Transverse colon (tissue), 4 donors: ENCODE data around the gene ARHGAP8. TPM values are rescaled to one million over a fixed set of nuclear protein-coding genes. Genes with fewer than 3 reads are reported as not detected.

Experiments
- DNase-seq: peaks from one replicate; pipeline ENCODE4 v3.0.0-alpha.2; 2019
- H3K27ac ChIP-seq, 4 donors: fragments of 200-600 bp; sonication (generic); 2 replicates each; pipeline ENCODE4 v1.5.1; 2016 to 2018; ENCODE audit warnings: inconsistent platforms in 4 of 4
- H3K27me3 ChIP-seq: fragments of 200-600 bp; sonication (generic); 2 replicates; pipeline ENCODE4 v1.5.1; 2017; ENCODE audit warnings: inconsistent platforms
- H3K36me3 ChIP-seq, 4 donors: fragments of 200-600 bp; sonication (generic); 2 replicates each; pipeline ENCODE4 v1.5.1; 2017 to 2019; ENCODE audit warnings: inconsistent platforms in 4 of 4
- H3K4me1 ChIP-seq, 4 donors: fragments of 200-600 bp; sonication (generic); 2 replicates each; pipeline ENCODE4 v1.5.1; 2017 to 2020; ENCODE audit warnings: inconsistent platforms in 4 of 4
- H3K4me3 ChIP-seq, 4 donors: fragments of 200-600 bp; sonication (generic); 1 replicate in 1 of 4; 2 replicates in 3 of 4; pipeline versions ENCODE4 v1.5.1 to v1.6.1; 2017 to 2019; ENCODE audit warnings: inconsistent platforms in 4 of 4
- H3K9me3 ChIP-seq, 2 donors: fragments of 200-600 bp; sonication (generic); 2 replicates each; pipeline ENCODE4 v1.5.1; 2017 to 2019; ENCODE audit warnings: inconsistent platforms in 2 of 2
- CTCF ChIP-seq, 5 experiments: fragments of 200-600 bp in 3 of 5; fragments of 450-650 bp in 2 of 5; sonication (generic) in 3 of 5; IDR thresholded peaks; 1 replicate in 2 of 5; 2 replicates in 3 of 5; pipeline ENCODE4 v1.5.1; 2016 to 2017; ENCODE audit warnings: antibody characterized with exemption in 5 of 5, inconsistent platforms in 3 of 5, mild to moderate bottlenecking in 2 of 5, moderate library complexity in 1 of 5
- EP300 ChIP-seq: sonication (generic); formaldehyde crosslinking; IDR thresholded peaks from one replicate; pipeline ENCODE4 v1.6.1; 2017; ENCODE audit warnings: antibody characterized with exemption, low read depth
- POLR2A ChIP-seq: fragments of 450-650 bp; IDR thresholded peaks from one replicate; pipeline ENCODE4 v1.6.1; 2016; ENCODE audit warnings: antibody characterized with exemption, mild to moderate bottlenecking, moderate library complexity
- POLR2AphosphoS5 ChIP-seq, 3 donors: sonication (generic); formaldehyde crosslinking; IDR thresholded peaks; one replicate each; pipeline ENCODE4 v1.6.1; 2016; ENCODE audit warnings: antibody characterized with exemption in 3 of 3
- WGBS, 2 donors: methylation state at CpG; one replicate each; pipeline ENCODE4 v1.1.5; 2018; ENCODE audit warnings: low coverage in 1 of 2; 5-methylcytosine and 5-hydroxymethylcytosine counted together
- in situ Hi-C, 4 donors: fragments of 200-750 bp; cut with MboI; loops; one replicate each; pipeline versions ENCODE4 v1.15.0 to v1.15.1; 2017; ENCODE audit warnings: low sequenced_read_pairs in 3 of 4, low pct_ligation_motif_present in 1 of 4, low pct_unique_long_range_greater_than_20kb in 1 of 4
- intact Hi-C: fragments of 100-400 bp; cut with DNase I; formaldehyde crosslinking; loops from one replicate; pipeline ENCODE4 v1.15.1; 2023; ENCODE audit warnings: low total_unique reads
- total RNA-seq, 4 donors: library from RNA; depleted of rRNA; stranded (reverse); fragments of >200 nt; gene quantifications; one replicate each; pipeline ENCODE4 v1.1.0, GENCODE V29; 2016

The ARHGAP8 gene
- total RNA-seq, 4 donors from 2014 or later, result 28.6 to 51.5 (median 31.5) TPM

- Histone ChIP-seq H3K36me3 (no peaks in the 10 kb centered on the region), H3K9me3 (no peaks in the 10 kb centered on the region), H3K4me1 (no peaks in the 10 kb centered on the region), H3K4me3 (no peak overlapping the region), H3K27me3 (no peaks in the 10 kb centered on the region), H3K27ac (no peak overlapping the region)
- no peak for DNase-seq
- intact Hi-C loops (no loop called here), in situ Hi-C loops (no loop called here)
- no peak for TF ChIP-seq POLR2A
- no peak for TF ChIP-seq CTCF (IDR thresholded peaks at IDR 0.05)
- no peak for TF ChIP-seq EP300
- no peak for TF ChIP-seq POLR2AphosphoS5 (IDR thresholded peaks at IDR 0.05)
- WGBS, 2 donors, result 47 to 75% methylated on average over 2 to 18 of the region's 18 CpGs
Observed at GRCh38 chr22:44884968-44885805, 132.8 kb downstream of the ARHGAP8 start.

GRCh38 chr22:44885806-44886360 is 133.5 kb downstream of the ARHGAP8 start:
- no peak for DNase-seq
- 78% methylated on average over 14 of the region's 14 CpGs; no CpG with 5 or more reads in 1 of the 2 donors for WGBS, 2 donors
- Histone ChIP-seq H3K4me1 (no peaks in the 10 kb centered on the region), H3K9me3 (no peaks in the 10 kb centered on the region), H3K27ac (no peak overlapping the region), H3K4me3 (no peak overlapping the region), H3K36me3 (no peaks in the 10 kb centered on the region), H3K27me3 (no peaks in the 10 kb centered on the region)
- intact Hi-C loops, result no loop called here
- in situ Hi-C loops, result no loop called here
- no peak for TF ChIP-seq POLR2A
- TF ChIP-seq EP300, result no peak
- no peak for TF ChIP-seq POLR2AphosphoS5 (IDR thresholded peaks at IDR 0.05)
- TF ChIP-seq CTCF (IDR thresholded peaks at IDR 0.05), result no peak

GRCh38 chr22:44887941-44888366 is 135.6 kb downstream of the ARHGAP8 start:
- Histone ChIP-seq H3K9me3 (no peaks in the 10 kb centered on the region), H3K27ac (no peak overlapping the region), H3K27me3 (no peaks in the 10 kb centered on the region), H3K4me1 (no peaks in the 10 kb centered on the region), H3K4me3 (no peak overlapping the region), H3K36me3 (no peaks in the 10 kb centered on the region)
- DNase-seq, result no peak
- WGBS, 2 donors, result 88% methylated on average over 13 of the region's 16 CpGs; no CpG with 5 or more reads in 1 of the 2 donors
- in situ Hi-C loops, result no loop called here
- TF ChIP-seq POLR2A (no peak), POLR2AphosphoS5 (IDR thresholded peaks at IDR 0.05) (no peak), CTCF (IDR thresholded peaks at IDR 0.05) (no peak), EP300 (no peak)
- intact Hi-C loops, result no loop called here

- no peak overlapping the region for H3K27ac ChIP-seq
- in situ Hi-C loops, result no loop called here
- no peaks in the 10 kb centered on the region for H3K9me3 ChIP-seq
- 74 to 76% methylated on average over 3 to 12 of the region's 14 CpGs for WGBS, 2 donors
- H3K27me3 ChIP-seq, result no peaks in the 10 kb centered on the region
- H3K36me3 ChIP-seq, result no peaks in the 10 kb centered on the region
- TF ChIP-seq POLR2AphosphoS5 (IDR thresholded peaks at IDR 0.05) (no peak), CTCF (IDR thresholded peaks at IDR 0.05) (no peak), POLR2A (no peak), EP300 (no peak)
- intact Hi-C loops, result no loop called here
- no peaks in the 10 kb centered on the region for H3K4me1 ChIP-seq
- no peak overlapping the region for H3K4me3 ChIP-seq
- no peak for DNase-seq
Observed at GRCh38 chr22:44888491-44889254, 136.3 kb downstream of the ARHGAP8 start.
